ENCODE results near the gene MAP1A. TPM values are rescaled to one million over a fixed set of nuclear protein-coding genes. Genes with fewer than 3 reads are reported as not detected.

The MAP1A gene
- total RNA-seq, 1 experiment from 2014 or later, result 1.9 TPM

- Histone ChIP-seq H3K4me1 (ENCODE audit: control insufficient read depth in 1 of 2, insufficient read depth in 2 of 2, low read length in 2 of 2) (no peaks in the 10 kb centered on the region), H4K20me1 (ENCODE audit: insufficient read depth) (no peaks in the 10 kb centered on the region), H3K4me2 (ENCODE audit: low read length) (no peak overlapping the region), H3K36me3 (ENCODE audit: control insufficient read depth in 1 of 2, insufficient read depth in 2 of 2, low read length in 2 of 2) (no peaks in the 10 kb centered on the region), H3K9me2 (ENCODE audit: insufficient read depth) (no peaks in the 10 kb centered on the region), H3K27me3 (ENCODE audit: insufficient read depth, low read length) (no peaks in the 10 kb centered on the region), H3K4me3 (replicated peaks in 1 of 2; ENCODE audit: low read depth in 1 of 2, low read length in 2 of 2) (no peak overlapping the region), H3K79me2 (ENCODE audit: insufficient read depth, low read length) (no peaks in the 10 kb centered on the region), H2AFZ (ENCODE audit: low read depth, low read length, poor library complexity, severe bottlenecking) (no peak overlapping the region), H3K27ac (ENCODE audit: low read depth, low read length) (no peak overlapping the region), H3K9me3 (ENCODE audit: control insufficient read depth in 1 of 2, insufficient read depth in 1 of 2, low read depth in 1 of 2, low read length in 2 of 2) (no peaks in the 10 kb centered on the region), H3K9ac (ENCODE audit: low read length) (no peak overlapping the region)
- POLR2A ChIA-PET, result no interaction called here
- ATAC-seq, result no peak
- TF ChIP-seq EGR1 (IDR thresholded peaks at IDR 0.05; ENCODE audit: low read depth) (no peak), CTCF (IDR thresholded peaks at IDR 0.05 in 2 of 3, conservative IDR thresholded peaks at IDR 0.05 in 1 of 3; ENCODE audit: borderline replicate concordance in 1 of 3, insufficient read depth in 1 of 3, low read depth in 2 of 3, low read length in 2 of 3) (no peak), RAD21 (IDR thresholded peaks at IDR 0.05; ENCODE audit: low read depth) (no peak), MAX (IDR thresholded peaks at IDR 0.05) (no peak), TCF7L2 (IDR thresholded peaks at IDR 0.05; ENCODE audit: borderline replicate concordance, extremely low read depth, insufficient read depth, insufficient read length) (no peak), POLR2A (IDR thresholded peaks at IDR 0.05; ENCODE audit: borderline replicate concordance, extremely low read depth, insufficient read depth, insufficient read length) (no peak), EZH2 (IDR thresholded peaks at IDR 0.05) (no peak), CEBPB (IDR thresholded peaks at IDR 0.05; ENCODE audit: low read depth) (no peak), FOSL1 (IDR thresholded peaks at IDR 0.05; ENCODE audit: low read depth) (no peak), ZNF274 (IDR thresholded peaks at IDR 0.05; ENCODE audit: low read depth, low read length) (no peak), CBX3 (IDR thresholded peaks at IDR 0.05; ENCODE audit: low read depth) (no peak), SP1 (IDR thresholded peaks at IDR 0.05; ENCODE audit: low read depth) (no peak), ELF1 (IDR thresholded peaks at IDR 0.05; ENCODE audit: borderline replicate concordance, low read depth) (no peak)
- TF ChIP-seq, protein P1, sequence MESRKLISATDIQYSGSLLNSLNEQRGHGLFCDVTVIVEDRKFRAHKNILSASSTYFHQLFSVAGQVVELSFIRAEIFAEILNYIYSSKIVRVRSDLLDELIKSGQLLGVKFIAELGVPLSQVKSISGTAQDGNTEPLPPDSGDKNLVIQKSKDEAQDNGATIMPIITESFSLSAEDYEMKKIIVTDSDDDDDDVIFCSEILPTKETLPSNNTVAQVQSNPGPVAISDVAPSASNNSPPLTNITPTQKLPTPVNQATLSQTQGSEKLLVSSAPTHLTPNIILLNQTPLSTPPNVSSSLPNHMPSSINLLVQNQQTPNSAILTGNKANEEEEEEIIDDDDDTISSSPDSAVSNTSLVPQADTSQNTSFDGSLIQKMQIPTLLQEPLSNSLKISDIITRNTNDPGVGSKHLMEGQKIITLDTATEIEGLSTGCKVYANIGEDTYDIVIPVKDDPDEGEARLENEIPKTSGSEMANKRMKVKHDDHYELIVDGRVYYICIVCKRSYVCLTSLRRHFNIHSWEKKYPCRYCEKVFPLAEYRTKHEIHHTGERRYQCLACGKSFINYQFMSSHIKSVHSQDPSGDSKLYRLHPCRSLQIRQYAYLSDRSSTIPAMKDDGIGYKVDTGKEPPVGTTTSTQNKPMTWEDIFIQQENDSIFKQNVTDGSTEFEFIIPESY (IDR thresholded peaks at IDR 0.05; ENCODE audit: extremely low read depth, insufficient replicate concordance, low read length), result no peak
- no peak for DNase-seq (ENCODE audit: low read depth, low spot score)
- intact Hi-C loops (cut with micrococcal nuclease), result no loop called here
- CTCF ChIA-PET, result no interaction called here
- RAD21 ChIA-PET (ENCODE audit: low non-redundant PET in 1 of 2, low total read pairs in 2 of 2, uncharacterized antibody in 2 of 2, unreplicated experiment in 2 of 2), result no interaction called here
- BruUV-seq (replicated peaks), result no TSS peak
Observed at GRCh38 chr15:43499635-43500034, 17.8 kb upstream of the MAP1A start.
